HUES6 (cell line): Measurements from ENCODE around the gene MBP.

ENCODE experiments used
- H3K27ac ChIP-seq: 2 replicates; pipeline ENCODE4 v1.7.0; 2013; ENCODE audit warnings: low read depth, mild to moderate bottlenecking, low read length, inconsistent platforms
- H3K27me3 ChIP-seq: 2 replicates; pipeline ENCODE4 v1.6.1; 2013; ENCODE audit warnings: low read length; ENCODE audit not compliant: control insufficient read depth, insufficient read depth
- H3K36me3 ChIP-seq: 2 replicates; pipeline ENCODE4 v1.6.1; 2013; ENCODE audit warnings: low read length; ENCODE audit not compliant: control insufficient read depth, insufficient read depth
- H3K4me1 ChIP-seq: 2 replicates; pipeline ENCODE4 v1.6.1; 2013; ENCODE audit warnings: low read length; ENCODE audit not compliant: control insufficient read depth, insufficient read depth
- H3K4me3 ChIP-seq: 2 replicates; pipeline ENCODE4 v1.5.1; 2013; ENCODE audit warnings: low read depth, low read length
- H3K9ac ChIP-seq: one replicate; pipeline ENCODE4 v1.6.1; 2013; ENCODE audit warnings: mild to moderate bottlenecking, low read length
- H3K9me3 ChIP-seq: 2 replicates; pipeline ENCODE4 v1.6.1; 2013; ENCODE audit warnings: low read depth, low read length; ENCODE audit not compliant: control insufficient read depth, insufficient read depth

The MBP gene

GRCh38 chr18:77111951-77112746 is 20.4 kb downstream of the MBP start:
- Histone ChIP-seq H3K9me3 (no peaks in the 10 kb centered on the region), H3K27me3 (no peaks in the 10 kb centered on the region), H3K9ac (no peak overlapping the region), H3K36me3 (no peaks in the 10 kb centered on the region), H3K27ac (no peak overlapping the region), H3K4me3 (no peak overlapping the region), H3K4me1 (peaks cover 55% of the 10 kb centered on the region)

GRCh38 chr18:77111449-77111848 is 21.1 kb downstream of the MBP start:
- no peaks in the 10 kb centered on the region for H3K27me3 ChIP-seq
- no peak overlapping the region for H3K27ac ChIP-seq
- H3K36me3 ChIP-seq: no peaks in the 10 kb centered on the region
- peaks cover 53% of the 10 kb centered on the region for H3K4me1 ChIP-seq
- H3K9me3 ChIP-seq: no peaks in the 10 kb centered on the region
- H3K9ac ChIP-seq: no peak overlapping the region
- no peak overlapping the region for H3K4me3 ChIP-seq

- Histone ChIP-seq H3K27ac (no peak overlapping the region), H3K27me3 (no peaks in the 10 kb centered on the region), H3K9me3 (no peaks in the 10 kb centered on the region), H3K9ac (no peak overlapping the region), H3K4me3 (no peak overlapping the region), H3K36me3 (no peaks in the 10 kb centered on the region), H3K4me1 (peaks cover 51% of the 10 kb centered on the region)
These were observed 21.6 kb downstream of the MBP start for GRCh38 chr18:77110936-77111335.

GRCh38 chr18:77110400-77110799 is 22.2 kb downstream of the MBP start:
- H3K9me3 ChIP-seq: no peaks in the 10 kb centered on the region
- H3K27ac ChIP-seq: no peak overlapping the region
- no peaks in the 10 kb centered on the region for H3K27me3 ChIP-seq
- H3K9ac ChIP-seq: no peak overlapping the region
- H3K4me3 ChIP-seq: no peak overlapping the region
- H3K4me1 ChIP-seq: peaks cover 49% of the 10 kb centered on the region
- H3K36me3 ChIP-seq: no peaks in the 10 kb centered on the region

GRCh38 chr18:77109648-77110019 is 22.9 kb downstream of the MBP start:
- peaks cover 42% of the 10 kb centered on the region for H3K4me1 ChIP-seq
- no peaks in the 10 kb centered on the region for H3K27me3 ChIP-seq
- H3K4me3 ChIP-seq: no peak overlapping the region
- H3K36me3 ChIP-seq: no peaks in the 10 kb centered on the region
- H3K9me3 ChIP-seq: no peaks in the 10 kb centered on the region
- no peak overlapping the region for H3K9ac ChIP-seq
- no peak overlapping the region for H3K27ac ChIP-seq

GRCh38 chr18:77108821-77109647 is 23.5 kb downstream of the MBP start:
- H3K9me3 ChIP-seq: no peaks in the 10 kb centered on the region
- H3K27ac ChIP-seq: no peak overlapping the region
- H3K4me1 ChIP-seq: peaks cover 36% of the 10 kb centered on the region
- H3K4me3 ChIP-seq: no peak overlapping the region
- H3K27me3 ChIP-seq: no peaks in the 10 kb centered on the region
- H3K9ac ChIP-seq: no peak overlapping the region
- no peaks in the 10 kb centered on the region for H3K36me3 ChIP-seq

GRCh38 chr18:77108001-77108692 is 24.4 kb downstream of the MBP start:
- H3K9ac ChIP-seq: no peak overlapping the region
- H3K36me3 ChIP-seq: no peaks in the 10 kb centered on the region
- no peak overlapping the region for H3K4me3 ChIP-seq
- H3K9me3 ChIP-seq: no peaks in the 10 kb centered on the region
- peaks cover 27% of the 10 kb centered on the region for H3K4me1 ChIP-seq
- no peaks in the 10 kb centered on the region for H3K27me3 ChIP-seq
- H3K27ac ChIP-seq: no peak overlapping the region

- Histone ChIP-seq H3K9me3 (no peaks in the 10 kb centered on the region), H3K4me3 (no peak overlapping the region), H3K27me3 (no peaks in the 10 kb centered on the region), H3K27ac (no peak overlapping the region), H3K36me3 (no peaks in the 10 kb centered on the region), H3K4me1 (peaks cover 28% of the 10 kb centered on the region), H3K9ac (no peak overlapping the region)
These were observed 25.3 kb downstream of the MBP start for GRCh38 chr18:77107292-77107691.

- Histone ChIP-seq H3K9ac (no peak overlapping the region), H3K27ac (no peak overlapping the region), H3K4me1 (peaks cover 29% of the 10 kb centered on the region), H3K9me3 (no peaks in the 10 kb centered on the region), H3K27me3 (no peaks in the 10 kb centered on the region), H3K36me3 (no peaks in the 10 kb centered on the region), H3K4me3 (no peak overlapping the region)
These were observed 26.3 kb downstream of the MBP start for GRCh38 chr18:77106331-77106730.

GRCh38 chr18:77105680-77106079 is 26.9 kb downstream of the MBP start:
- no peak overlapping the region for H3K9ac ChIP-seq

GRCh38 chr18:77105028-77105427 is 27.6 kb downstream of the MBP start:
- H3K36me3 ChIP-seq: no peaks in the 10 kb centered on the region
- H3K27me3 ChIP-seq: no peaks in the 10 kb centered on the region
- no peak overlapping the region for H3K9ac ChIP-seq
- H3K9me3 ChIP-seq: no peaks in the 10 kb centered on the region
- H3K4me1 ChIP-seq: peaks cover 36% of the 10 kb centered on the region
- no peak overlapping the region for H3K27ac ChIP-seq
- no peak overlapping the region for H3K4me3 ChIP-seq

More at GRCh38 chr18:77105680-77106079, 26.9 kb downstream of the MBP start:
- H3K9me3 ChIP-seq: no peaks in the 10 kb centered on the region
- H3K36me3 ChIP-seq: no peaks in the 10 kb centered on the region
- H3K4me1 ChIP-seq: peaks cover 30% of the 10 kb centered on the region
- no peak overlapping the region for H3K27ac ChIP-seq
- H3K27me3 ChIP-seq: no peaks in the 10 kb centered on the region
- H3K4me3 ChIP-seq: no peak overlapping the region
